A673 (cell line): ENCODE results near the gene SBSN.

Experiments
- EZH2 ChIP-seq: fragments of 200-600 bp; sonication (generic); IDR thresholded peaks from 2 replicates; pipeline ENCODE4 v1.6.1; 2017; ENCODE audit warnings: borderline replicate concordance, low read depth, mild to moderate bottlenecking, mixed read lengths, antibody characterized with exemption, low read length; ENCODE audit not compliant: poor library complexity, severe bottlenecking
- TF ChIP-seq, protein P1 (sequence below): fragments of 300-800, 200-600 bp; sonication (generic); conservative IDR thresholded peaks from 2 replicates; pipeline ENCODE4 v1.5.1; 2017; ENCODE audit warnings: low read depth, mild to moderate bottlenecking, antibody characterized with exemption, low read length, moderate library complexity, mixed read lengths

DNA sequence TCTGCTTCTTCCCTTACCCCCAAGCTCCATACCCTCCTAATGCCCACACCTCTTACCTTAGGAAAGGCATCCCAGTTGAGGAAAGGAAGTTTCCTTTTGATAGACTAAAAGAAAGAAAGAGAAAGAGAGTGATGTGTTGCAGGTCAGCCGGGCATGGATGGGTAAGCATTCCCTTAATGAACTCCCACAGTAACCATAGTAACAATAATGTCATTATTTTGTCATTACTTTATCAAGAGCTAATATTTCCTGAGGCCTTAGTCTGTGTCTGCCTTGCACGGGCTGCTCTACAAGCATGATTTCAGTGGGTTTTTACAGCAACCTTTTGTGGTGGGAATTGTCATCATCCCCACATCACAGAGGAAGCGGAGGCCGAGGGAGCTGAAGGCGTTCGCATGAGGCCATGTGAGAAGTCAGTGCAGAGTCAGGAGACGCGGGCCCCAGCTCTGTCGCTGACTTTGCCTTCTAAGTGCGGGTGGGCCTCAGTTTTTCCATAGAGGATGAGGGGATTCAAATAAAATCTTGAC lies 40.4 kb downstream of the SBSN start:
- TF ChIP-seq, protein P1, sequence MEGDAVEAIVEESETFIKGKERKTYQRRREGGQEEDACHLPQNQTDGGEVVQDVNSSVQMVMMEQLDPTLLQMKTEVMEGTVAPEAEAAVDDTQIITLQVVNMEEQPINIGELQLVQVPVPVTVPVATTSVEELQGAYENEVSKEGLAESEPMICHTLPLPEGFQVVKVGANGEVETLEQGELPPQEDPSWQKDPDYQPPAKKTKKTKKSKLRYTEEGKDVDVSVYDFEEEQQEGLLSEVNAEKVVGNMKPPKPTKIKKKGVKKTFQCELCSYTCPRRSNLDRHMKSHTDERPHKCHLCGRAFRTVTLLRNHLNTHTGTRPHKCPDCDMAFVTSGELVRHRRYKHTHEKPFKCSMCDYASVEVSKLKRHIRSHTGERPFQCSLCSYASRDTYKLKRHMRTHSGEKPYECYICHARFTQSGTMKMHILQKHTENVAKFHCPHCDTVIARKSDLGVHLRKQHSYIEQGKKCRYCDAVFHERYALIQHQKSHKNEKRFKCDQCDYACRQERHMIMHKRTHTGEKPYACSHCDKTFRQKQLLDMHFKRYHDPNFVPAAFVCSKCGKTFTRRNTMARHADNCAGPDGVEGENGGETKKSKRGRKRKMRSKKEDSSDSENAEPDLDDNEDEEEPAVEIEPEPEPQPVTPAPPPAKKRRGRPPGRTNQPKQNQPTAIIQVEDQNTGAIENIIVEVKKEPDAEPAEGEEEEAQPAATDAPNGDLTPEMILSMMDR, result no peak
- no peak for TF ChIP-seq EZH2
